TTC549 (cell line): Measurements from ENCODE around the gene TMEM254.
"Not testable (repeated sequence)": the region's sequence is repeated elsewhere in the genome, so short reads cannot be mapped to it uniquely, and the experiment has no call there.

Source experiments
- FAIRE-seq: peaks from 2 replicates; lab custom pipeline; 2012; peaks lifted over from hg19 to GRCh38; lab: Jason Lieb, UNC

Gene TMEM254

DNA sequence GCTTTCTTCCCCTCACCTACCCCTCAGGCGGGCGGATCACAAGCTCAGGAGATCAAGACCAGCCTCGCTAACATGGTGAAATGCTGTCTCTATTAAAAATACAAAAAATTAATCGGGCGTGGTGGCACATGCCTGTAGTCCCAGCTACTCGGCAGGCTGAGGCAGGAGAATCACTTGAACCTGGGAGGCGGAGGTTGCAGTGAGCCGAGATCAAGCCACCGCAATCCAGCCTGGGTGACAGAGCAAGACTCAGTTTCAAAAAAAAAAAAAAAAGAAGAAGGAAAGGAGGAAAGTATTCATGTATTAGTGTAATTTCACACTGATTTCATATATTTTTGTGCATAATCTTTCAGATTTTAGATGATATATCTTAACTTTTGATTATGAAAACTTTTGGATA, 55.2 kb downstream of the TMEM254 start:
- not testable (repeated sequence) for FAIRE-seq

DNA sequence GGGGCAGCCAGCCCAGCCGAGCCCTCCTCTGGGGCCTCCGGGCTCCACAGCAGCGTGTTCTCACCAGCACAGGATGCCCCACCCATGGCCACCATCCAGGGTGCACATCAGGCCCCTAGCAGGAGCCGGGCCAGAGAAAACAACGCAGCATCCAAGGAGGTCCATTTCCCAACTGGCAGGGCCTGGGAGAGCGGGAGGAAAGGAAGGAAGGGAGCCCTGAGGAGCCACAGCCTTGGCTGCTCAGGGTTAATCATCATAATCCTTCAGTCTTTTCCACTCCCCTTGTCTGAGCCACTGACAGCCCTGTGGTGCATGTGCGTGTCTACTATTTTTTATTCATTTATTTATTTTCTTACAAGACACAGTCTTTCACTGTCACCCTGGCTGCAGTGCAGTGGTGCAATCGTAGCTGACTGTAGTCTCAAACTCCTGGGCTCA, 57.7 kb downstream of the TMEM254 start:
- FAIRE-seq: no peak

DNA sequence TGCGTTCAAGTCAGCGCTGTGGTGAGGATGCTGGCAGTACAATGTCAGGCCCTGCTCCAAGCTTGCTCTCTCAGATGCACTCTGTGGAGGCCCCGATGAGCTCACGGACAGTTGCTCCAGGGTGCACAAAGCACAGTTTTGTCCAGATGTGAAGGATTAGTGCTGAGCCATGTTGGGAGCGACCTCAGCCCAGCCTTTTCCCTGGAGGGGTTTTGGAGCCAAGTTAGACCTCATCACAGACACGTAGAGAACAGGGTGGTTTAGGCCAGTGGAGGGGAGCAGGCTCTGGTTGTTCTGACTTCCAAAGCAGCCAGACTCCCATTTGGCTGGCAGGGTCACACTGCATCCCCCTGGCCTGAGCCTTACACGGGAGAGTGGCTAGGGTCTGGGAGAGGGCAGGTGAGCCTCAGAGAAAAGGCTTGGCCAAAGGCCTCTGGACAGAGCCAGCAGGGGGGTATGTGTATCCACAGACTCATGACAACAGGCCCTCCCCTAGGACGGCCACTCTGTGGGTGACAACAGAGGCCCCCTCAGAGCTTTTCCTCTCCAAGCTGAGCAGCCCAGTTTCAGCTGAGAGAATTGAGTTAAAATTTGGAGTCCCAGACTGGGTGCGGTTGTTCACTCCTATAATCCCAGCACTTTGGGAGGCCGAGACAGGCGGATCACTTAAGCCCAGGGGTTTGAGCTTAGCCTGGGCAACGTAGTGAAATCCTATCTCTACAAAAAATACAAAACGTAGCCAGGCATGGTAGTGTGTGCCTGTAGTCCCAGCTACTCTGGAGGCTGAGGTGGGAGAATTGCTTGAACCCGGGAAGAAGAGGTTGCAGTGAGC, 58.8 kb downstream of the TMEM254 start:
- no peak for FAIRE-seq

DNA sequence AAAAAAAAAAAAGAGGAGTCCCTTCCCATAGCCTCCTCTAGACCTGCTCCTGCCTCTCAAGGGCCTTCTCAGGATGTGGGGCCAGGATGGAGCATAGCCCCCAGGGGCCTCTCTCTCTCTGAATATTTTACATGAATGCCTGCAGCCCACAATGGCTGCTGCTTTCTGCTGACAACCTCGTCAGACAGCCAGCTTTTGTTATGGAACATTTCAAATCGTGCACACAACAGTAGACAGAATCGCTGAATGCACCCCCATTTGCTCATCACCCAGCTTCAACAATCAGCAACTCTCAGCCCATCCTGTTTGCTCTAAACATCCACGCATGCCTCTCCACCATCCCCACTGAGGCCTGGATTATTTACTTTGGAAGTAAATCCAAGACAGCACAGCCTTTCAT, 59.5 kb downstream of the TMEM254 start:
- no peak for FAIRE-seq

DNA sequence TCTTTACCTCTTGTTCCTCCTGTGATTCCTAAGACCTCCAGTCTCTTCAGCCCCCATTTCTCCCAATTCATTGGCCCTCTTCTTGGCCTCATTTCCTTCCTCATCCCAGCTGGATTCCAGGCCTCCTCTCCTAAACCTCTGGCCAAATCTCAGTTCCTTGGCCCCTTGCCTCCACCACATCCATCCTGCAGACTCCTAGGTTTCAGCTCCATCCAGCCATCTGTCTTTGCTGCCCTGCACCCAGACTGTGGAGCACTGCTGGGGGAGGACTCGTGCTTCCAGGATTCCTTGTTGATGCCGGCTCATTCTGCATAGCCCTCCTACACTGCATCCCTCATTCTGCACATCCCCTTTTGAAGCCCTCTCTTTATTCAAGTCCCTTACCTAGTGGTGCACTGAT, 60.8 kb downstream of the TMEM254 start:
- no peak for FAIRE-seq

DNA sequence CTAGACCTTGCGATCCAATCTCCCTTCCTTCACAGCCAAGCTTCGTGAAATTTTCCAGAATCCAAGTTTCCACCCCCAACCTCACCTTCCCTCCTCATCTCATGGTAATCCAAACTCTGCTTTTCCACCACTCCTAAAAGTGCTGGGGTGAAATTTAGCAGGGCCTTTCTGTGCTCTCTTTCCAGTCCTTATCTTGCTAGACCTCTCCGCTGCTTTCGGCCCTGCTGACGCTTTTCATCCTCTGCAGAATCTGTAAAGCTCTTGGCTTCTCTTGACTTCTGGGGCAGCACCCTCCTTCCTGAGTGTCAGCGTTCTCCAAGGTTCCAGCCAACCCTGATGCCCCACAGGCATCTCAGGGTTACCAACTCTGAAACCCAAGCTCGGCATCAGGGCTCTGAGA, 61.8 kb downstream of the TMEM254 start:
- FAIRE-seq: no peak

DNA sequence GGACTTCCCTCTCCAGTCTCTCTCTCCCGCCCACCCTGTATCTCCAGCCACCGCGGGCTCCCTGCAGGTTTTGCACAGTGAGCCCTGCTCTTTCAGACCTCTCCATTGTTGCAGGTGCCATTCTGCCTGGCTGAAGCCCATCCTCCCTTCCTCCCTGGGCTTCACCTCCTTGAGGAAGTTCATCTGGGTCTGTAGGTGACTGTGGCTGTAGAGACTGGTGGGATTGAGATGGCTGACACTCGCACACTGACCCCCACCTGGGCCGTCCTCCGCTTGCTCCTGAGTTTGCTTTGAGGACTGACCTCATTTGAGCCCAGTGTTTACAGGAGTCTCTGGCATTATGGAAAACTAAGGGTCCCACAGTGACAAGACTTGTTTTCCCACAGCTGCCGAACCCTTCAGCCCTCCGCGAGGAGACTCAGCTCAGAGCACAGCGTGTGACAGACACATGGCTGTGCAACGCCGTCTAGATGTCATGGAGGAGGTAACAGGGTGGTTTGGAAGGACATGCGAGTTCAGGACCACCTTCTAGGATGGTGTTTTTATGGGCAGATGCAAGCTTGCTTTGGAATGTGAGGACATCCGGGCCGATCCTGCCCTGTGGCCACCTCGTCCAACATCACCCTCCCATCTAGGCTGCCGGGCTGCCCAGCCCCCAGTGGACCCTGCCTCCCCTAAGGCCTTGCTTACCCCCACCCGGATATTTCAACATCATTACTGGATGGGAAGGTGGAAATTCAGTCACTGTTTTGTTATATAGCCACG, 63.4 kb downstream of the TMEM254 start:
- FAIRE-seq: no peak
